Measurements from ENCODE around the gene ABI1.

- TF ChIP-seq YY1 (IDR thresholded peaks at IDR 0.05; ENCODE audit: low read depth): no peak
- TF ChIP-seq EP300 (IDR thresholded peaks at IDR 0.05; ENCODE audit: borderline replicate concordance): no peak
- TF ChIP-seq REST (IDR thresholded peaks at IDR 0.05; ENCODE audit: low read depth): no peak
- TF ChIP-seq ZBTB7A (IDR thresholded peaks at IDR 0.05; ENCODE audit: low read depth): no peak
- TF ChIP-seq CEBPB (IDR thresholded peaks at IDR 0.05): no peak
- TF ChIP-seq RAD21 (IDR thresholded peaks at IDR 0.05; ENCODE audit: low read depth): no peak
- no peak for TF ChIP-seq USF1 (IDR thresholded peaks at IDR 0.05)
- no peak for TF ChIP-seq NFIC (IDR thresholded peaks at IDR 0.05)
These were observed 30.8 kb downstream of the ABI1 start for GRCh38 chr10:26829810-26830515.
